ENCODE measurements around the gene AQP1.
A peak's percentile ranks its signal among the peaks of the same experiment; 100 is the strongest.

The AQP1 gene

DNA sequence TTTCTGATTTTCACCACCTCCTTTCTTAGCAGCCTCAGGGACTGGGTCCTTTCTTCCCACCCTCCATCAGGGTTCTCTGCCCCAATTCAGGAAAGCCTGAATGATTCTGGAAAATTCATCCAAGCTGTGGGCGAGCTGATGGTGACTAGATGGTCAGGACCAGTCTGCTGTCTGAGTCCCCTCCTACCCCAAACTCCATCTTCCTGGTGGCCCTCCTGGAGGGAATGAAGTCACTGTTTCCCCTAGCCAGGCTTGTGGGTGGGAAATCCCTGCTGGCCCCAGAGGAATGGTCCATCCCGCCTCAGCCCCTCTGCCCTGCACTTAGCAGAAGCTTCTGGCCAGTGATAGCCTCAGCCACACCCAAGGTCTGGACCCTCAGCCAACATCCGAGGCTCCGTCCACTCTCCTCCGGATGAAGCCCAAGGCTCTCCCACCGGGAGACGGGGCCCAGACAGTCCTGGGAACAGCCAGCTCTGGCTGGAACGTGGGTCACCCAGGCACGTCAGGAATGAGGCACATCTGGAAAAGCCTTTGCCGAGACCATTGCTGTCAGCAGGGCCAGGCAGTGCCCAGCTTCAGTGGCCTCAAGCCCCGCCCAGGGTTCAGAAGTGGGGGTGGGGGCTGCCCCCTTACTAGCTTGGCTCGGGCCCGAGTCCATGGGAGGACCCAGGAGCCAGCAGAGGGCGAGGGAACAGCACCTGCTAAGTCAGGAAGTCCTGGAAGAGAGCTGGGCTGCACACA lies 4.0 kb upstream of the AQP1 start:
- Histone ChIP-seq H3K27ac (replicated peaks; ENCODE audit: low read length) (no peak overlapping the region), H3K4me1 (ENCODE audit: control insufficient read depth in 2 of 2, insufficient read depth in 1 of 2, low read depth in 1 of 2, low read length in 2 of 2) (peaks cover 0 to 15% of the 10 kb centered on the region in 2 donors), H3K23ac (ENCODE audit: low read depth, low read length, poor library complexity) (no peak overlapping the region), H4K91ac (ENCODE audit: low read depth, low read length, poor library complexity) (no peak overlapping the region), H2BK15ac (ENCODE audit: low read length) (peak overlapping the region; percentile 8), H2AK5ac (ENCODE audit: low read depth, low read length) (peak overlapping the region; percentile 78), H2BK12ac (ENCODE audit: low read length) (peak overlapping the region; percentile 52), H3K4me2 (ENCODE audit: insufficient read depth, low read length, poor library complexity, severe bottlenecking) (no peak overlapping the region), H4K8ac (ENCODE audit: low read depth, low read length) (no peak overlapping the region), H3K14ac (ENCODE audit: low read length) (no peak overlapping the region), H2BK5ac (ENCODE audit: low read length) (peak overlapping the region; percentile 71), H3K79me1 (ENCODE audit: low read depth, low read length) (no peaks in the 10 kb centered on the region), H2BK120ac (ENCODE audit: low read depth, low read length) (no peak overlapping the region), H3K4ac (ENCODE audit: low read length) (no peak overlapping the region), H3K9me3 (replicated peaks in 1 of 2; ENCODE audit: control insufficient read depth in 2 of 2, insufficient read depth in 1 of 2, low read depth in 1 of 2, low read length in 2 of 2) (no peaks in the 10 kb centered on the region), H3K4me3 (ENCODE audit: low read length in 2 of 2) (no peak overlapping the region), H3K36me3 (replicated peaks in 1 of 2; ENCODE audit: control insufficient read depth in 2 of 2, insufficient read depth in 2 of 2, low read length in 2 of 2) (no peaks in the 10 kb centered on the region), H3K18ac (ENCODE audit: low read length) (peak overlapping the region; percentile 1), H3K9ac (ENCODE audit: low read depth, low read length, poor library complexity) (peak overlapping the region; percentile 50), H2AFZ (ENCODE audit: low read length) (no peak overlapping the region), H3K27me3 (ENCODE audit: control insufficient read depth in 3 of 3, insufficient read depth in 3 of 3, low read depth in 1 of 3, low read length in 3 of 3) (peaks cover 0 to 22% (median 0%) of the 10 kb centered on the region in 3 experiments)
- no CpG with 5 or more reads among the region's 14 CpGs for WGBS, 2 donors (ENCODE audit: extremely low coverage in 2 of 2, insufficient read length in 2 of 2, insufficient replicate concordance in 1 of 2)
- no peak for DNase-seq (ENCODE audit: low spot score)

DNA sequence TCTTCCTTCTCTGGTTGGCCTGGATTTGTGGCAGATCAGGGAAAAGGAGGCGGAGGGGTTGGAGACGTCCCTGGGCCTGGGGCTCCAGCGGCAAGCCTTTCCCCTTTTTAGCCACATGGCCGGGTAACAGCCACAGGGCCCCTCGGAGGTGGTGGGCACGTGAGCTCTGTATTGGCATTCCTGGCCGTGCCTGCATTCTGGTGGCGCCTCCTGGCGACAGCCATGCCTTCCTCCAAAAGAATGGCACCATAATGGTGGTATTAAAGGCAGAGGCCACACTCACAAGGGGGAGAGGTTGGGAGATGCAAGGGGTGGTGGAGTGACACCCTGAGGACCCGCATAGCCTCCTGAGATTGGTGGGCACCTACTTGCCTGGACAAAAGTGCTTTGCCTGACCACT lies 3.0 kb upstream of the AQP1 start:
- Histone ChIP-seq H3K79me1 (ENCODE audit: low read depth, low read length) (no peaks in the 10 kb centered on the region), H2BK12ac (ENCODE audit: low read length) (no peak overlapping the region), H4K91ac (ENCODE audit: low read depth, low read length, poor library complexity) (no peak overlapping the region), H3K4ac (ENCODE audit: low read length) (no peak overlapping the region), H3K14ac (ENCODE audit: low read length) (peak overlapping the region; percentile 31), H2BK120ac (ENCODE audit: low read depth, low read length) (no peak overlapping the region), H2AK5ac (ENCODE audit: low read depth, low read length) (peak overlapping the region; percentile 85), H3K4me2 (ENCODE audit: insufficient read depth, low read length, poor library complexity, severe bottlenecking) (no peak overlapping the region), H3K27me3 (ENCODE audit: control insufficient read depth in 3 of 3, insufficient read depth in 3 of 3, low read depth in 1 of 3, low read length in 3 of 3) (peaks cover 0 to 22% (median 0%) of the 10 kb centered on the region in 3 experiments), H2AFZ (ENCODE audit: low read length) (no peak overlapping the region), H3K18ac (ENCODE audit: low read length) (peak overlapping the region; percentile 64), H3K9ac (ENCODE audit: low read depth, low read length, poor library complexity) (no peak overlapping the region), H3K23ac (ENCODE audit: low read depth, low read length, poor library complexity) (no peak overlapping the region), H3K36me3 (replicated peaks in 1 of 2; ENCODE audit: control insufficient read depth in 2 of 2, insufficient read depth in 2 of 2, low read length in 2 of 2) (no peaks in the 10 kb centered on the region), H3K4me3 (ENCODE audit: low read length in 2 of 2) (no peak overlapping the region), H4K8ac (ENCODE audit: low read depth, low read length) (no peak overlapping the region), H3K4me1 (ENCODE audit: control insufficient read depth in 2 of 2, insufficient read depth in 1 of 2, low read depth in 1 of 2, low read length in 2 of 2) (peaks cover 0 to 17% of the 10 kb centered on the region in 2 donors), H3K9me3 (replicated peaks in 1 of 2; ENCODE audit: control insufficient read depth in 2 of 2, insufficient read depth in 1 of 2, low read depth in 1 of 2, low read length in 2 of 2) (no peaks in the 10 kb centered on the region), H2BK5ac (ENCODE audit: low read length) (no peak overlapping the region), H2BK15ac (ENCODE audit: low read length) (no peak overlapping the region), H3K27ac (replicated peaks; ENCODE audit: low read length) (no peak overlapping the region)
- WGBS, 2 donors (ENCODE audit: extremely low coverage in 2 of 2, insufficient read length in 2 of 2, insufficient replicate concordance in 1 of 2) = no CpG with 5 or more reads among the region's 10 CpGs
- DNase-seq (ENCODE audit: low spot score) = no peak

- Histone ChIP-seq H3K14ac (ENCODE audit: low read length) (peak overlapping the region; percentile 98), H2AK5ac (ENCODE audit: low read depth, low read length) (peak overlapping the region; percentile 85), H4K91ac (ENCODE audit: low read depth, low read length, poor library complexity) (peak overlapping the region; percentile 47), H2BK5ac (ENCODE audit: low read length) (peak overlapping the region; percentile 70), H2BK15ac (ENCODE audit: low read length) (peak overlapping the region; percentile 81), H3K27me3 (ENCODE audit: control insufficient read depth in 3 of 3, insufficient read depth in 3 of 3, low read depth in 1 of 3, low read length in 3 of 3) (peaks cover 0 to 21% (median 0%) of the 10 kb centered on the region in 3 experiments), H3K4me3 (ENCODE audit: low read length in 2 of 2) (no peak overlapping the region), H2AFZ (ENCODE audit: low read length) (no peak overlapping the region), H4K8ac (ENCODE audit: low read depth, low read length) (peak overlapping the region; percentile 77), H3K18ac (ENCODE audit: low read length) (peak overlapping the region; percentile 77), H3K79me1 (ENCODE audit: low read depth, low read length) (no peaks in the 10 kb centered on the region), H3K4me1 (ENCODE audit: control insufficient read depth in 2 of 2, insufficient read depth in 1 of 2, low read depth in 1 of 2, low read length in 2 of 2) (peaks cover 0 to 17% of the 10 kb centered on the region in 2 donors), H3K27ac (replicated peaks; ENCODE audit: low read length) (no peak overlapping the region), H3K9ac (ENCODE audit: low read depth, low read length, poor library complexity) (no peak overlapping the region), H3K36me3 (replicated peaks in 1 of 2; ENCODE audit: control insufficient read depth in 2 of 2, insufficient read depth in 2 of 2, low read length in 2 of 2) (no peaks in the 10 kb centered on the region), H3K23ac (ENCODE audit: low read depth, low read length, poor library complexity) (no peak overlapping the region), H2BK12ac (ENCODE audit: low read length) (peak overlapping the region; percentile 92), H3K4me2 (ENCODE audit: insufficient read depth, low read length, poor library complexity, severe bottlenecking) (no peak overlapping the region), H3K4ac (ENCODE audit: low read length) (peak overlapping the region; percentile 79), H2BK120ac (ENCODE audit: low read depth, low read length) (peak overlapping the region; percentile 84), H3K9me3 (replicated peaks in 1 of 2; ENCODE audit: control insufficient read depth in 2 of 2, insufficient read depth in 1 of 2, low read depth in 1 of 2, low read length in 2 of 2) (no peaks in the 10 kb centered on the region)
- no CpG with 5 or more reads among the region's 6 CpGs for WGBS, 2 donors (ENCODE audit: extremely low coverage in 2 of 2, insufficient read length in 2 of 2, insufficient replicate concordance in 1 of 2)
- no peak for DNase-seq (ENCODE audit: low spot score)
Observed at GRCh38 chr7:30909431-30909830, 2.2 kb upstream of the AQP1 start.

- Histone ChIP-seq H3K4ac (ENCODE audit: low read length) (no peak overlapping the region), H3K14ac (ENCODE audit: low read length) (no peak overlapping the region), H3K4me3 (ENCODE audit: low read length in 2 of 2) (no peak overlapping the region), H3K23ac (ENCODE audit: low read depth, low read length, poor library complexity) (no peak overlapping the region), H2BK5ac (ENCODE audit: low read length) (no peak overlapping the region), H2BK120ac (ENCODE audit: low read depth, low read length) (no peak overlapping the region), H3K18ac (ENCODE audit: low read length) (peak overlapping the region; percentile 32), H3K4me1 (ENCODE audit: control insufficient read depth in 2 of 2, insufficient read depth in 1 of 2, low read depth in 1 of 2, low read length in 2 of 2) (peaks cover 0 to 17% of the 10 kb centered on the region in 2 donors), H3K27me3 (ENCODE audit: control insufficient read depth in 3 of 3, insufficient read depth in 3 of 3, low read depth in 1 of 3, low read length in 3 of 3) (peaks cover 0 to 17% (median 0%) of the 10 kb centered on the region in 3 experiments), H2AK5ac (ENCODE audit: low read depth, low read length) (peak overlapping the region; percentile 95), H4K91ac (ENCODE audit: low read depth, low read length, poor library complexity) (no peak overlapping the region), H3K9ac (ENCODE audit: low read depth, low read length, poor library complexity) (no peak overlapping the region), H2AFZ (ENCODE audit: low read length) (no peak overlapping the region), H3K36me3 (replicated peaks in 1 of 2; ENCODE audit: control insufficient read depth in 2 of 2, insufficient read depth in 2 of 2, low read length in 2 of 2) (no peaks in the 10 kb centered on the region), H2BK12ac (ENCODE audit: low read length) (no peak overlapping the region), H3K9me3 (replicated peaks in 1 of 2; ENCODE audit: control insufficient read depth in 2 of 2, insufficient read depth in 1 of 2, low read depth in 1 of 2, low read length in 2 of 2) (no peaks in the 10 kb centered on the region), H3K4me2 (ENCODE audit: insufficient read depth, low read length, poor library complexity, severe bottlenecking) (no peak overlapping the region), H2BK15ac (ENCODE audit: low read length) (peak overlapping the region; percentile 73), H4K8ac (ENCODE audit: low read depth, low read length) (no peak overlapping the region), H3K27ac (replicated peaks; ENCODE audit: low read length) (no peak overlapping the region), H3K79me1 (ENCODE audit: low read depth, low read length) (no peaks in the 10 kb centered on the region)
- no CpG with 5 or more reads among the region's 11 CpGs for WGBS, 2 donors (ENCODE audit: extremely low coverage in 2 of 2, insufficient read length in 2 of 2, insufficient replicate concordance in 1 of 2)
- no peak for DNase-seq (ENCODE audit: low spot score)
Observed at GRCh38 chr7:30910411-30911073, 1.1 kb upstream of the AQP1 start.

All from neuronal stem cell (in vitro differentiated cells).